K562 (cell line): ENCODE results near the gene EML5. TPM values are rescaled to one million over a fixed set of nuclear protein-coding genes. Genes with fewer than 3 reads are reported as not detected.

Experiments used
- ATAC-seq: fragments of 200-7000 bp; cut with Tn5 transposase; 3 replicates; pipeline ENCODE4 v1.9.1; 2020; ENCODE audit warnings: moderate library complexity
- BruUV-seq: library from RNA; stranded (reverse); fragments of 400-500 nt; replicated peaks from 2 replicates; lab custom pipeline; 2021; lab: Mats Ljungman, UMichigan
- CTCF ChIA-PET: fragments of 300-600 bp; formaldehyde crosslinking; extraction: SDS; loops from one replicate; lab custom pipeline; 2021; ENCODE audit warnings: low intra/inter-chr PET ratio; lab: Yijun Ruan, JAX
- POLR2A ChIA-PET: fragments of 300-600, 350-650 bp; sonication (Branson Sonifier 250); formaldehyde crosslinking; extraction: SDS; loops from one replicate; lab custom pipeline; 2021; ENCODE audit warnings: antibody characterized with exemption, inconsistent platforms; lab: Yijun Ruan, JAX
- DNase-seq, 4 experiments: peaks; one replicate each; pipeline versions ENCODE4 v3.0.0 to v3.0.0-alpha.2; 2011 to 2018; ENCODE audit warnings: low spot score in 3 of 4, mixed read lengths in 3 of 4; ENCODE audit errors: extremely low read depth in 1 of 4
- FAIRE-seq: peaks from 2 replicates; lab custom pipeline; 2011; peaks lifted over from hg19 to GRCh38; lab: Jason Lieb, UNC
- H2AFZ ChIP-seq: 2 replicates; pipeline ENCODE4 v1.6.0; 2011; ENCODE audit warnings: low read depth, low read length, control low read depth, inconsistent platforms
- H3K27ac ChIP-seq: fragments of 200-600 bp; 3 replicates; pipeline ENCODE4 v1.8.0; 2011; ENCODE audit warnings: low read depth, mild to moderate bottlenecking, control low read depth, inconsistent platforms, low read length, moderate library complexity, mixed read lengths; ENCODE audit errors: extremely low read depth
- H3K27me3 ChIP-seq, 2 experiments: fragments of 300-600 bp in 1 of 2; 2 replicates in 1 of 2; 3 replicates in 1 of 2; pipeline versions ENCODE4 v1.6.0 to v1.8.0; 2011; ENCODE audit warnings: inconsistent platforms in 2 of 2, low read length in 2 of 2, mild to moderate bottlenecking in 1 of 2, mixed read lengths in 1 of 2, moderate library complexity in 1 of 2; ENCODE audit not compliant: control insufficient read depth in 2 of 2, insufficient read depth in 2 of 2
- H3K36me3 ChIP-seq: fragments of 300-600 bp; 3 replicates; pipeline ENCODE4 v1.8.0; 2011; ENCODE audit warnings: mild to moderate bottlenecking, low read length, inconsistent platforms; ENCODE audit not compliant: control insufficient read depth, insufficient read depth
- H3K4me1 ChIP-seq, 2 experiments: fragments of 200-600 bp in 1 of 2; replicated peaks in 1 of 2; 2 replicates in 1 of 2; 3 replicates in 1 of 2; pipeline versions ENCODE4 v1.5.1 to v1.8.0; 2011; ENCODE audit warnings: inconsistent platforms in 2 of 2, low read length in 2 of 2, mild to moderate bottlenecking in 1 of 2, mixed read lengths in 1 of 2, moderate library complexity in 1 of 2; ENCODE audit not compliant: control insufficient read depth in 2 of 2, insufficient read depth in 2 of 2
- H3K4me2 ChIP-seq: 2 replicates; pipeline ENCODE4 v1.6.1; 2011; ENCODE audit warnings: low read length, control low read depth, inconsistent platforms, mixed read lengths; ENCODE audit not compliant: insufficient read depth
- H3K4me3 ChIP-seq: fragments of 200-600 bp; sonication (generic), shearing (Covaris generic); 2 replicates; pipeline ENCODE4 v1.5.1; 2016; ENCODE audit warnings: control low read depth, inconsistent platforms
- H3K79me2 ChIP-seq: fragments of 200-600 bp; 3 replicates; pipeline ENCODE4 v1.8.0; 2011; ENCODE audit warnings: low read length, inconsistent platforms; ENCODE audit not compliant: control insufficient read depth, insufficient read depth
- H3K9ac ChIP-seq, 2 experiments: 2 replicates each; pipeline versions ENCODE4 v1.6.0 to v1.6.1; 2011; ENCODE audit warnings: low read depth in 2 of 2, low read length in 2 of 2, control low read depth in 1 of 2, inconsistent platforms in 1 of 2, mild to moderate bottlenecking in 1 of 2, mixed read lengths in 1 of 2; ENCODE audit not compliant: insufficient read depth in 1 of 2
- H3K9me1 ChIP-seq: one replicate; pipeline ENCODE4 v1.6.0; 2011; ENCODE audit warnings: inconsistent platforms, mild to moderate bottlenecking, low read length, moderate library complexity; ENCODE audit not compliant: control insufficient read depth, insufficient read depth
- H3K9me3 ChIP-seq: replicated peaks from 2 replicates; pipeline ENCODE4 v1.5.1; 2011; ENCODE audit warnings: low read depth, low read length, inconsistent platforms; ENCODE audit not compliant: control insufficient read depth, insufficient read depth
- H4K20me1 ChIP-seq: replicated peaks from 2 replicates; pipeline ENCODE4 v1.6.1; 2011; ENCODE audit warnings: low read length, inconsistent platforms, mixed read lengths; ENCODE audit not compliant: control insufficient read depth, insufficient read depth
- ARID1B ChIP-seq: fragments of 450-650 bp; IDR thresholded peaks from 2 replicates; pipeline ENCODE4 v1.6.1; 2016; ENCODE audit warnings: antibody characterized with exemption, mild to moderate bottlenecking, inconsistent platforms
- BCL6 ChIP-seq: fragments of 250-450 bp; sonication (Bioruptor Pico); IDR thresholded peaks from 2 replicates; pipeline ENCODE4 v1.4.0; 2020
- CREB1 ChIP-seq, 2 experiments: sonication (generic) in 1 of 2; formaldehyde crosslinking in 1 of 2; IDR thresholded peaks; 2 replicates each; pipeline versions ENCODE4 v1.6.1 to v1.8.0; 2012 to 2022; ENCODE audit warnings: inconsistent platforms in 1 of 2, mild to moderate bottlenecking in 1 of 2, missing genetic modification reagents in 1 of 2, moderate library complexity in 1 of 2
- ETS2 ChIP-seq: IDR thresholded peaks from 2 replicates; pipeline ENCODE4 v1.6.1; 2016; ENCODE audit warnings: borderline replicate concordance, missing genetic modification characterization, mild to moderate bottlenecking, moderate library complexity, missing compliant biosample characterization; ENCODE audit not compliant: poor library complexity, severe bottlenecking
- HMGN3 ChIP-seq: IDR thresholded peaks from 2 replicates; pipeline ENCODE4 v1.6.1; 2011; ENCODE audit warnings: borderline replicate concordance, low read depth, mild to moderate bottlenecking, mixed read lengths, low read length; ENCODE audit not compliant: insufficient read length; ENCODE audit errors: extremely low read depth
- MAFG ChIP-seq: fragments of 450-650 bp; conservative IDR thresholded peaks from 2 replicates; pipeline ENCODE4 v1.6.1; 2016; ENCODE audit warnings: missing genetic modification characterization, missing compliant biosample characterization
- MXD1 ChIP-seq: fragments of 250-450 bp; sonication (Bioruptor Pico); IDR thresholded peaks from 2 replicates; pipeline ENCODE4 v1.8.0; 2021; ENCODE audit warnings: borderline replicate concordance, mild to moderate bottlenecking, moderate library complexity; ENCODE audit not compliant: poor library complexity, severe bottlenecking
- NONO ChIP-seq, 2 experiments: fragments of 200-400 bp in 1 of 2; fragments of 450-650 bp in 1 of 2; formaldehyde crosslinking in 1 of 2; IDR thresholded peaks; 2 replicates each; pipeline ENCODE4 v1.6.1; 2017; ENCODE audit warnings: low read depth in 2 of 2, mild to moderate bottlenecking in 2 of 2, moderate library complexity in 2 of 2, low read length in 1 of 2
- RHOXF2B ChIP-seq: fragments of 250-450 bp; sonication (Bioruptor Pico); conservative IDR thresholded peaks from 2 replicates; pipeline ENCODE4 v1.5.1; 2021
- TCF7L2 ChIP-seq: fragments of 150-350 bp; IDR thresholded peaks from 2 replicates; pipeline ENCODE4 v1.6.1; 2016; ENCODE audit warnings: low read depth, mild to moderate bottlenecking, low read length, moderate library complexity
- ZEB2 ChIP-seq: fragments of 450-650 bp; IDR thresholded peaks from 2 replicates; pipeline ENCODE4 v1.6.1; 2016
- ZNF134 ChIP-seq: fragments of 250-450 bp; sonication (Bioruptor Pico); conservative IDR thresholded peaks from 2 replicates; pipeline ENCODE4 v1.4.0; 2020
- ZNF175 ChIP-seq: fragments of 200-800 bp; sonication (Bioruptor generic); IDR thresholded peaks from 2 replicates; pipeline ENCODE4 v1.6.1; 2016; ENCODE audit warnings: low read depth, mild to moderate bottlenecking, missing genetic modification characterization, missing compliant biosample characterization
- ZNF224 ChIP-seq: sonication (generic); formaldehyde crosslinking; IDR thresholded peaks from 2 replicates; pipeline ENCODE4 v1.8.0; 2022; ENCODE audit warnings: mild to moderate bottlenecking, missing genetic modification reagents
- ZNF280B ChIP-seq: fragments of 250-450 bp; sonication (Bioruptor Pico); IDR thresholded peaks from 2 replicates; pipeline ENCODE4 v1.5.1; 2021; ENCODE audit warnings: mild to moderate bottlenecking
- ZNF77 ChIP-seq: fragments of 250-450 bp; sonication (Bioruptor Pico); IDR thresholded peaks from 2 replicates; pipeline ENCODE4 v1.5.0; 2020
- WGBS: fragments of 100-300 bp; shearing (Covaris generic); methylation state at CpG from one replicate; pipeline ENCODE4 v1.1.6; 2016; ENCODE audit warnings: low coverage, mixed read lengths; ENCODE audit not compliant: insufficient coverage; ENCODE audit errors: missing lambda C conversion rate; 5-methylcytosine and 5-hydroxymethylcytosine counted together
- in situ Hi-C: fragments of 300-500 bp; cut with MboI; formaldehyde crosslinking; loops from 4 replicates; pipeline ENCODE4 v1.15.0; 2018; ENCODE audit warnings: inconsistent platforms, mixed read lengths
- intact Hi-C: fragments of 100-400 bp; cut with micrococcal nuclease; formaldehyde crosslinking; loops from 2 replicates; pipeline ENCODE4 v1.14.2; 2022
- polyA plus RNA-seq, 8 experiments: library from polyadenylated mRNA; depleted of rRNA in 4 of 8; stranded (reverse) in 5 of 8; unstranded in 3 of 8; fragments of >200 nt; fragmentation: Nextera tagmentation in 2 of 8; fragmentation: Illumina TruSeq in 1 of 8; extraction: Ambion mirVana in 2 of 8; extraction: Trizol in 1 of 8; gene quantifications; 2 replicates each; pipeline versions ENCODE4 v1.2.1 to v1.2.3, GENCODE V29; 2011 to 2014; ENCODE audit warnings: inconsistent platforms in 1 of 8, missing spikeins in 1 of 8
- total RNA-seq, 7 experiments: library from RNA; depleted of rRNA in 6 of 7; stranded (reverse); fragments of >200 nt in 6 of 7; fragmentation: Illumina TruSeq in 2 of 7; extraction: Trizol in 2 of 7; gene quantifications; 2 replicates each; pipeline versions ENCODE4 v1.2.1 to v1.2.3, GENCODE V29; 2011 to 2021; ENCODE audit warnings: low replicate concordance in 1 of 7

EML5 gene
- total and polyA plus RNA-seq, 9 of the 15 experiments (the other 6 are each of a cell fraction or from before 2014, with no cell fraction given): 0.06 to 0.34 (median 0.22) TPM

- H3K27me3 ChIP-seq: no peaks in the 10 kb centered on the region
- CTCF ChIA-PET: no interaction called here
- no peak for DNase-seq
- no peaks in the 10 kb centered on the region for H3K79me2 ChIP-seq
- FAIRE-seq: no peak
- BruUV-seq: no TSS peak
- H3K27ac ChIP-seq: no peak overlapping the region
- no peaks in the 10 kb centered on the region for H3K9me3 ChIP-seq
- H3K4me3 ChIP-seq: no peak overlapping the region
- no peaks in the 10 kb centered on the region for H4K20me1 ChIP-seq
- no peak overlapping the region for H2AFZ ChIP-seq
- POLR2A ChIA-PET: no interaction called here
- TF ChIP-seq HMGN3 (no peak), MXD1 (no peak), ARID1B (no peak), RHOXF2B (CRISPR knock-in tag) (no peak)
- ATAC-seq: no peak
- H3K4me2 ChIP-seq: no peak overlapping the region
- H3K9me1 ChIP-seq: no peaks in the 10 kb centered on the region
- H3K9ac ChIP-seq: no peak overlapping the region
- no peaks in the 10 kb centered on the region; a peak in 2 of 5 replicates for H3K4me1 ChIP-seq
- H3K36me3 ChIP-seq: no peaks in the 10 kb centered on the region
- intact Hi-C loops: no loop called here
- in situ Hi-C loops: no loop called here
Observed at GRCh38 chr14:88808359-88808758, 15.6 kb upstream of the EML5 start.

- DNase-seq (no peak), FAIRE-seq (no peak), ATAC-seq (no peak)
- Histone ChIP-seq H3K4me2 (no peak overlapping the region), H4K20me1 (no peaks in the 10 kb centered on the region), H3K27ac (no peak overlapping the region), H2AFZ (no peak overlapping the region), H3K9me1 (no peaks in the 10 kb centered on the region), H3K36me3 (no peaks in the 10 kb centered on the region), H3K9me3 (no peaks in the 10 kb centered on the region), H3K79me2 (no peaks in the 10 kb centered on the region), H3K9ac (no peak overlapping the region), H3K4me1 (no peaks in the 10 kb centered on the region; a peak in 2 of 5 replicates), H3K27me3 (no peaks in the 10 kb centered on the region), H3K4me3 (no peak overlapping the region)
- no TSS peak for BruUV-seq
- POLR2A ChIA-PET: no interaction called here
- CTCF ChIA-PET: no interaction called here
- TF ChIP-seq CREB1 (IDR thresholded peaks at IDR 0.05) (no peak), CREB1 (CRISPR knock-in tag; IDR thresholded peaks at IDR 0.05) (no peak), MAFG (tag) (no peak), TCF7L2 (no peak), ZNF134 (CRISPR knock-in tag) (no peak), ZNF224 (no peak), ETS2 (no peak), ZEB2 (no peak), BCL6 (no peak), ZNF280B (CRISPR knock-in tag) (no peak), ZNF175 (CRISPR knock-in tag) (no peak), ZNF77 (CRISPR knock-in tag) (no peak), NONO (IDR thresholded peaks at IDR 0.05; ENCODE audit: low read depth in 2 of 2, low read length in 1 of 2) (no peak)
- intact Hi-C loops (no loop called here), in situ Hi-C loops (no loop called here)
- 0% methylated on average over 1 of the region's 1 CpG for WGBS
Observed at GRCh38 chr14:88804477-88804876, 11.7 kb upstream of the EML5 start.
